ENCODE measurements around the gene COPS7A.

COPS7A gene

GRCh38 chr12:6697584-6698351, 26.1 kb upstream of the COPS7A start:
- no peak for TF ChIP-seq FOXP2 (optimal IDR thresholded peaks at IDR 0.05; ENCODE audit: borderline replicate concordance, extremely low read depth, extremely low read length, insufficient read depth)
- TF ChIP-seq REST (IDR thresholded peaks at IDR 0.05; ENCODE audit: insufficient read depth in 1 of 2, low read depth in 2 of 2, low read length in 2 of 2) = no peak
- TF ChIP-seq SIN3A (IDR thresholded peaks at IDR 0.05; ENCODE audit: borderline replicate concordance, insufficient read depth, low read length) = no peak
- TF ChIP-seq TAF1 (IDR thresholded peaks at IDR 0.05; ENCODE audit: borderline replicate concordance, insufficient read depth, low read length) = no peak
- no peak for TF ChIP-seq POLR2AphosphoS5 (IDR thresholded peaks at IDR 0.05; ENCODE audit: low read depth, low read length)

GRCh38 chr12:6698352-6699046, 25.3 kb upstream of the COPS7A start:
- TF ChIP-seq REST (IDR thresholded peaks at IDR 0.05; ENCODE audit: insufficient read depth in 1 of 2, low read depth in 2 of 2, low read length in 2 of 2) = no peak
- no peak for TF ChIP-seq FOXP2 (optimal IDR thresholded peaks at IDR 0.05; ENCODE audit: borderline replicate concordance, extremely low read depth, extremely low read length, insufficient read depth)
- no peak for TF ChIP-seq POLR2AphosphoS5 (IDR thresholded peaks at IDR 0.05; ENCODE audit: low read depth, low read length)
- TF ChIP-seq SIN3A (IDR thresholded peaks at IDR 0.05; ENCODE audit: borderline replicate concordance, insufficient read depth, low read length) = no peak
- no peak for TF ChIP-seq TAF1 (IDR thresholded peaks at IDR 0.05; ENCODE audit: borderline replicate concordance, insufficient read depth, low read length)

DNA sequence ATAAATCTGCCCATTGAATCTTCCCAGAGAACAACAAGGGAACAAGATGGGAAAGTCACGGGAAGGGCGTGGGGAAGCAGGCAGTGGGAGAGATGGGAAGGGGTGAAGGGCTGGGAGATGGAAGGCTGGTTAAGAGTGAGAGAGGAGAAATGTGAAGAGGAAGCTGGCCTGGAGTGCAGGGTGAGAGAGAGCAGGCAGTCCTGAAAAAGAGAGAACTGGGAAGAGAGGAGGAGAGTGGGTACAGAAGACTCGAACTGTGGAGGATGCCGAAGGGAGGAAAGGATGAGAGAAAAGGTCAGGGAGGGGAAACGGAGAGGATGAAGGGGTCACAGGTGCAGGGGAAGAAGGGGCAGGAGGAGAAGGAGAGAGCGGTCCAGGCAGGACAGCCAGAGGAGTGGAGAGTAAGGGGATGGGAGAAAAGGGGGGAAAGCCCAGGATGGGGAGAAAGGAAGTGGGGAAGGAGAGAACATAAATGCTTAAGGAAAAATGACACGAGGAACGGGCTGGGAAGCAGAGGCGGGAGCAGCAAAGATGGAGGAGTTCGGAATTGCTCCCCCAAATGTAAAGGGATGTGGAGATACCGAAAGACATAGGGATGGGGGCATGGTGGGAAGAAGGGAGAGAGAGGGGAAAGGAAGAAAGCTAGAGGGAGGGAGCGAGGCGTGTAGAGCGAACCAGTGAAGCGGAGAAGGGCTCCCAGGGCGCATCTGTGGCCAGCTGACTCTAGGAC, 24.4 kb upstream of the COPS7A start:
- TF ChIP-seq POLR2AphosphoS5 (IDR thresholded peaks at IDR 0.05; ENCODE audit: low read depth, low read length) (no peak), SIN3A (IDR thresholded peaks at IDR 0.05; ENCODE audit: borderline replicate concordance, insufficient read depth, low read length) (no peak), REST (IDR thresholded peaks at IDR 0.05; ENCODE audit: insufficient read depth in 1 of 2, low read depth in 2 of 2, low read length in 2 of 2) (no peak), FOXP2 (optimal IDR thresholded peaks at IDR 0.05; ENCODE audit: borderline replicate concordance, extremely low read depth, extremely low read length, insufficient read depth) (no peak), TAF1 (IDR thresholded peaks at IDR 0.05; ENCODE audit: borderline replicate concordance, insufficient read depth, low read length) (no peak)

- TF ChIP-seq REST (IDR thresholded peaks at IDR 0.05; ENCODE audit: insufficient read depth in 1 of 2, low read depth in 2 of 2, low read length in 2 of 2) (no peak), TAF1 (IDR thresholded peaks at IDR 0.05; ENCODE audit: borderline replicate concordance, insufficient read depth, low read length) (no peak), FOXP2 (optimal IDR thresholded peaks at IDR 0.05; ENCODE audit: borderline replicate concordance, extremely low read depth, extremely low read length, insufficient read depth) (no peak), SIN3A (IDR thresholded peaks at IDR 0.05; ENCODE audit: borderline replicate concordance, insufficient read depth, low read length) (no peak), POLR2AphosphoS5 (IDR thresholded peaks at IDR 0.05; ENCODE audit: low read depth, low read length) (no peak)
Measured at GRCh38 chr12:6699989-6700645, 23.7 kb upstream of the COPS7A start.

Data from PFSK-1 (cell line).